HepG2 (cell line): Measurements from ENCODE around the gene PCDHGA2. TPM values are rescaled to one million over a fixed set of nuclear protein-coding genes. Genes with fewer than 3 reads are reported as not detected.

Source experiments
- CCDC6 ChIP-seq: sonication (generic); formaldehyde crosslinking; IDR thresholded peaks from 2 replicates; pipeline ENCODE4 v1.8.1; 2022; ENCODE audit warnings: mild to moderate bottlenecking, missing genetic modification reagents, moderate library complexity
- HOXA3 ChIP-seq: sonication (generic); formaldehyde crosslinking; IDR thresholded peaks from 2 replicates; pipeline ENCODE4 v1.5.0; 2020; ENCODE audit warnings: missing genetic modification reagents
- MAFG ChIP-seq: sonication (generic); formaldehyde crosslinking; IDR thresholded peaks from 2 replicates; pipeline ENCODE4 v1.5.1; 2020; ENCODE audit warnings: mild to moderate bottlenecking, missing genetic modification reagents
- MTA3 ChIP-seq: sonication (generic); formaldehyde crosslinking; IDR thresholded peaks from 2 replicates; pipeline ENCODE4 v1.4.0; 2020; ENCODE audit warnings: missing genetic modification reagents
- NFRKB ChIP-seq: fragments of 450-650 bp; IDR thresholded peaks from 2 replicates; pipeline ENCODE4 v1.6.1; 2017
- SIN3A ChIP-seq: IDR thresholded peaks from 2 replicates; pipeline ENCODE4 v1.6.1; 2011; ENCODE audit warnings: low read depth, mild to moderate bottlenecking, control low read depth, low read length, borderline replicate concordance
- TIGD3 ChIP-seq: sonication (generic); formaldehyde crosslinking; IDR thresholded peaks from 2 replicates; pipeline ENCODE4 v1.5.1; 2020; ENCODE audit warnings: mild to moderate bottlenecking, missing genetic modification reagents, borderline replicate concordance
- TP53 ChIP-seq: sonication (generic); formaldehyde crosslinking; conservative IDR thresholded peaks from 2 replicates; pipeline ENCODE4 v1.4.0; 2020; ENCODE audit warnings: missing genetic modification reagents
- YEATS2 ChIP-seq: sonication (generic); formaldehyde crosslinking; IDR thresholded peaks from 2 replicates; pipeline ENCODE4 v1.4.0; 2020; ENCODE audit warnings: missing genetic modification reagents, borderline replicate concordance
- ZFAT ChIP-seq: sonication (generic); formaldehyde crosslinking; conservative IDR thresholded peaks from 2 replicates; pipeline ENCODE4 v1.8.1; 2023; ENCODE audit warnings: missing genetic modification reagents, inconsistent platforms
- ZNF335 ChIP-seq: sonication (generic); formaldehyde crosslinking; IDR thresholded peaks from 2 replicates; pipeline ENCODE4 v1.4.0; 2020; ENCODE audit warnings: missing genetic modification reagents
- ZNF562 ChIP-seq: sonication (generic); formaldehyde crosslinking; IDR thresholded peaks from 2 replicates; pipeline ENCODE4 v1.8.0; 2022; ENCODE audit warnings: missing genetic modification reagents, borderline replicate concordance
- ZNF713 ChIP-seq: sonication (generic); formaldehyde crosslinking; IDR thresholded peaks from 2 replicates; pipeline ENCODE4 v1.4.0; 2020; ENCODE audit warnings: mild to moderate bottlenecking, missing genetic modification reagents
- ZNF879 ChIP-seq: sonication (generic); formaldehyde crosslinking; IDR thresholded peaks from 2 replicates; pipeline ENCODE4 v1.8.1; 2023; ENCODE audit warnings: missing genetic modification reagents
- polyA plus RNA-seq, 8 experiments: library from polyadenylated mRNA; depleted of rRNA in 3 of 8; stranded (reverse) in 7 of 8; unstranded in 1 of 8; fragments of >200 nt; fragmentation: Illumina TruSeq in 4 of 8; extraction: Trizol in 4 of 8; gene quantifications; 2 replicates each; pipeline versions ENCODE4 v1.2.1 to v1.2.3, GENCODE V29; 2011 to 2016; ENCODE audit warnings: low read depth in 4 of 8, missing spikeins in 1 of 8, mixed read lengths in 1 of 8; ENCODE audit not compliant: insufficient read depth in 1 of 8
- total RNA-seq, 5 experiments: library from RNA; depleted of rRNA; stranded (reverse); fragments of >200 nt; fragmentation: Illumina TruSeq; extraction: Trizol; gene quantifications; 2 replicates each; pipeline ENCODE4 v1.2.3, GENCODE V29; 2016; ENCODE audit warnings: low read depth in 1 of 5
- TF ChIP-seq, protein P1 (sequence below): sonication (generic); formaldehyde crosslinking; IDR thresholded peaks from 2 replicates; pipeline ENCODE4 v1.5.1; 2020; ENCODE audit warnings: missing genetic modification reagents, mild to moderate bottlenecking, borderline replicate concordance
- TF ChIP-seq, protein P2 (sequence below): IDR thresholded peaks from 2 replicates; pipeline ENCODE4 v1.6.1; 2016
- TF ChIP-seq, protein P3 (sequence below): sonication (generic); formaldehyde crosslinking; IDR thresholded peaks from 2 replicates; pipeline ENCODE4 v1.5.0; 2020; ENCODE audit warnings: mild to moderate bottlenecking, missing genetic modification reagents, borderline replicate concordance
- TF ChIP-seq, protein P4 (sequence below): sonication (generic); formaldehyde crosslinking; IDR thresholded peaks from 2 replicates; pipeline ENCODE4 v1.4.0; 2020; ENCODE audit warnings: missing genetic modification reagents, borderline replicate concordance
- TF ChIP-seq, protein P5 (sequence below): sonication (generic); formaldehyde crosslinking; IDR thresholded peaks from 2 replicates; pipeline ENCODE4 v1.5.1; 2020; ENCODE audit warnings: mild to moderate bottlenecking, missing genetic modification reagents, moderate library complexity

PCDHGA2 gene
- total and polyA plus RNA-seq, 2 of the 13 experiments (the other 11 are each of a cell fraction or from before 2014, with no cell fraction given) = 0.04 to 0.11 TPM

DNA sequence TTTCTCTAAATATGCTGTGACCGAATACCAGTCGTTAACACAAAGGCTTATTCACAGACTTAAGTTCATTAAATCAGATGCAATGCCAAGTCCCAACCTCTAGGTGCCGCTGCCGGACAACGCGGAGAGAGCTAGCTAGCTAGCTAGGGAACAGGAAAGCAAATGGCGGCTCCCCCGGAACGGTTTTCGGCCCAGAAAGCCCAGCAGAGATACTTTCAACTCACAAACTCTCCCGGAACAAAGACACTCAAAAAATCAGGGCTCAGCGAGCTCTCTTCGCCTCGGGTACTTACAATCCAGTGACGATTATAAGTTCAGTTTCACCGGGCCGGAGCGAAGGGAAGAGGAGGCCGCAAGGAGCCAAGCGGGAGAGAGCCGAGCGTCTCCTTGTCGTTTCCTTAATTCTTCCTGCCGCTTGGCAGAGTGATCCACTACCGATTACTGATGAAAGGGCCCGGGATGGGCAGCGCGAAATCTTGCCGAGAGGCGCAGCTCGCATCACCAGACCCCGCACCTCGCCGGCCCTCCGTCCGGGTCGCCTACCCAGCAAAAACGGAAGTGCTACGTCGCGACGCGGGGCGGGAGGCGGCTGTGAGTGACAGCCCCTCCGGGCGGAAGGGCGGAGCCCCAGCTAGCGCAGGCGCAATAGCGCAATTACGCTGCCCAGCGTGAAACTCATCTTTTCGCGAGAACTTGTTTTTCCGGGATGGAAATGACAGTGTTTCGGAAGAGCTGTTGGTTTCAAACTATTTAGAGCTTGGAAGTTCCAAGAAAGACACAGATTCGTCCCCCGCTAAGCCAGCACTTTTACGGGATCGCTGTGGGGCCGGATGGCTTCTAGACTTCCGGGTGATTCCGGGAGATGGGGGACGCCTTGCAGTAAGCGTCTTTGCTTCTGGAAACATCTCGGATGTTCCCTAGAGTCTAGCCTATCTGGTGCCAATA is 18.1 kb upstream of the PCDHGA2 start, which contains the start of gene TAF7 (continued):
- no peak for TF ChIP-seq TIGD3 (CRISPR knock-in tag)
- no peak for TF ChIP-seq MAFG (CRISPR knock-in tag)
- TF ChIP-seq ZFAT = no peak
- TF ChIP-seq, protein P1, sequence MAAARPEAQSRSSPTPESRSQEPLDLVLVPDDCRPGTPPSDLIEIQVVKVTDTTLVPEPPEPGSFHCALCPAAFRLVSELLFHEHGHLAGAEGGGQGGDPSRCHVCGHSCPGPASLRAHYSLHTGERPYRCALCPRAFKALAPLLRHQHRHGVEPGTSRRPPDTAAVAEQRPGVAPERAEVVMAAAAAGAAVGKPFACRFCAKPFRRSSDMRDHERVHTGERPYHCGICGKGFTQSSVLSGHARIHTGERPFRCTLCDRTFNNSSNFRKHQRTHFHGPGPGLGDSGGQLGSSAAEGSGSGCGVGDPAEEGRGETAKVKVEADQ (CRISPR knock-in tag) = no peak
- 0 out of 2 replicates have a peak, but pooled peaks have one; percentile 23 for TF ChIP-seq ZNF335 (CRISPR knock-in tag)
- TF ChIP-seq, protein P2, sequence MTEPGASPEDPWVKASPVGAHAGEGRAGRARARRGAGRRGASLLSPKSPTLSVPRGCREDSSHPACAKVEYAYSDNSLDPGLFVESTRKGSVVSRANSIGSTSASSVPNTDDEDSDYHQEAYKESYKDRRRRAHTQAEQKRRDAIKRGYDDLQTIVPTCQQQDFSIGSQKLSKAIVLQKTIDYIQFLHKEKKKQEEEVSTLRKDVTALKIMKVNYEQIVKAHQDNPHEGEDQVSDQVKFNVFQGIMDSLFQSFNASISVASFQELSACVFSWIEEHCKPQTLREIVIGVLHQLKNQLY = no peak
- peak; percentile 88 for TF ChIP-seq YEATS2 (CRISPR knock-in tag)
- TF ChIP-seq ZNF713 (CRISPR knock-in tag) = peak; percentile 97; the same call in 1 of the 2 replicates
- TF ChIP-seq TP53 (CRISPR knock-in tag) = 0 out of 2 replicates have a peak, but pooled peaks have one; percentile 16
- no peak; the same call in 1 of the 2 replicates for TF ChIP-seq CCDC6 (CRISPR knock-in tag)
- TF ChIP-seq SIN3A = 0 out of 2 replicates have a peak, but pooled peaks have one; percentile 33
- TF ChIP-seq ZNF562 (CRISPR knock-in tag) = no peak
- TF ChIP-seq, protein P3, sequence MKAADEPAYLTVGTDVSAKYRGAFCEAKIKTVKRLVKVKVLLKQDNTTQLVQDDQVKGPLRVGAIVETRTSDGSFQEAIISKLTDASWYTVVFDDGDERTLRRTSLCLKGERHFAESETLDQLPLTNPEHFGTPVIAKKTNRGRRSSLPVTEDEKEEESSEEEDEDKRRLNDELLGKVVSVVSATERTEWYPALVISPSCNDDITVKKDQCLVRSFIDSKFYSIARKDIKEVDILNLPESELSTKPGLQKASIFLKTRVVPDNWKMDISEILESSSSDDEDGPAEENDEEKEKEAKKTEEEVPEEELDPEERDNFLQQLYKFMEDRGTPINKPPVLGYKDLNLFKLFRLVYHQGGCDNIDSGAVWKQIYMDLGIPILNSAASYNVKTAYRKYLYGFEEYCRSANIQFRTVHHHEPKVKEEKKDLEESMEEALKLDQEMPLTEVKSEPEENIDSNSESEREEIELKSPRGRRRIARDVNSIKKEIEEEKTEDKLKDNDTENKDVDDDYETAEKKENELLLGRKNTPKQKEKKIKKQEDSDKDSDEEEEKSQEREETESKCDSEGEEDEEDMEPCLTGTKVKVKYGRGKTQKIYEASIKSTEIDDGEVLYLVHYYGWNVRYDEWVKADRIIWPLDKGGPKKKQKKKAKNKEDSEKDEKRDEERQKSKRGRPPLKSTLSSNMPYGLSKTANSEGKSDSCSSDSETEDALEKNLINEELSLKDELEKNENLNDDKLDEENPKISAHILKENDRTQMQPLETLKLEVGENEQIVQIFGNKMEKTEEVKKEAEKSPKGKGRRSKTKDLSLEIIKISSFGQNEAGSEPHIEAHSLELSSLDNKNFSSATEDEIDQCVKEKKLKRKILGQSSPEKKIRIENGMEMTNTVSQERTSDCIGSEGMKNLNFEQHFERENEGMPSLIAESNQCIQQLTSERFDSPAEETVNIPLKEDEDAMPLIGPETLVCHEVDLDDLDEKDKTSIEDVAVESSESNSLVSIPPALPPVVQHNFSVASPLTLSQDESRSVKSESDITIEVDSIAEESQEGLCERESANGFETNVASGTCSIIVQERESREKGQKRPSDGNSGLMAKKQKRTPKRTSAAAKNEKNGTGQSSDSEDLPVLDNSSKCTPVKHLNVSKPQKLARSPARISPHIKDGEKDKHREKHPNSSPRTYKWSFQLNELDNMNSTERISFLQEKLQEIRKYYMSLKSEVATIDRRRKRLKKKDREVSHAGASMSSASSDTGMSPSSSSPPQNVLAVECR (CRISPR knock-in tag) = peak; percentile 80
- TF ChIP-seq, protein P4, sequence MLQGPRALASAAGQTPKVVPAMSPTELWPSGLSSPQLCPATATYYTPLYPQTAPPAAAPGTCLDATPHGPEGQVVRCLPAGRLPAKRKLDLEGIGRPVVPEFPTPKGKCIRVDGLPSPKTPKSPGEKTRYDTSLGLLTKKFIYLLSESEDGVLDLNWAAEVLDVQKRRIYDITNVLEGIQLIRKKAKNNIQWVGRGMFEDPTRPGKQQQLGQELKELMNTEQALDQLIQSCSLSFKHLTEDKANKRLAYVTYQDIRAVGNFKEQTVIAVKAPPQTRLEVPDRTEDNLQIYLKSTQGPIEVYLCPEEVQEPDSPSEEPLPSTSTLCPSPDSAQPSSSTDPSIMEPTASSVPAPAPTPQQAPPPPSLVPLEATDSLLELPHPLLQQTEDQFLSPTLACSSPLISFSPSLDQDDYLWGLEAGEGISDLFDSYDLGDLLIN = peak; percentile 73; the same call in 1 of the 2 replicates
- no peak for TF ChIP-seq NFRKB
- no peak for TF ChIP-seq MTA3 (CRISPR knock-in tag)
- TF ChIP-seq, protein P5, sequence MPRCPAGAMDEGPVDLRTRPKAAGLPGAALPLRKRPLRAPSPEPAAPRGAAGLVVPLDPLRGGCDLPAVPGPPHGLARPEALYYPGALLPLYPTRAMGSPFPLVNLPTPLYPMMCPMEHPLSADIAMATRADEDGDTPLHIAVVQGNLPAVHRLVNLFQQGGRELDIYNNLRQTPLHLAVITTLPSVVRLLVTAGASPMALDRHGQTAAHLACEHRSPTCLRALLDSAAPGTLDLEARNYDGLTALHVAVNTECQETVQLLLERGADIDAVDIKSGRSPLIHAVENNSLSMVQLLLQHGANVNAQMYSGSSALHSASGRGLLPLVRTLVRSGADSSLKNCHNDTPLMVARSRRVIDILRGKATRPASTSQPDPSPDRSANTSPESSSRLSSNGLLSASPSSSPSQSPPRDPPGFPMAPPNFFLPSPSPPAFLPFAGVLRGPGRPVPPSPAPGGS = peak; percentile 87
- peak; percentile 30; the same call in 1 of the 2 replicates for TF ChIP-seq HOXA3 (CRISPR knock-in tag)
- peak; percentile 50; the same call in 1 of the 2 replicates for TF ChIP-seq ZNF879 (CRISPR knock-in tag)
